ENCODE measurements around the gene SFMBT2. TPM values are rescaled to one million over a fixed set of nuclear protein-coding genes. Genes with fewer than 3 reads are reported as not detected.

SFMBT2 gene
- total RNA-seq, 6 experiments from 2014 or later: 1.4 to 3.4 (median 1.8) TPM

DNA sequence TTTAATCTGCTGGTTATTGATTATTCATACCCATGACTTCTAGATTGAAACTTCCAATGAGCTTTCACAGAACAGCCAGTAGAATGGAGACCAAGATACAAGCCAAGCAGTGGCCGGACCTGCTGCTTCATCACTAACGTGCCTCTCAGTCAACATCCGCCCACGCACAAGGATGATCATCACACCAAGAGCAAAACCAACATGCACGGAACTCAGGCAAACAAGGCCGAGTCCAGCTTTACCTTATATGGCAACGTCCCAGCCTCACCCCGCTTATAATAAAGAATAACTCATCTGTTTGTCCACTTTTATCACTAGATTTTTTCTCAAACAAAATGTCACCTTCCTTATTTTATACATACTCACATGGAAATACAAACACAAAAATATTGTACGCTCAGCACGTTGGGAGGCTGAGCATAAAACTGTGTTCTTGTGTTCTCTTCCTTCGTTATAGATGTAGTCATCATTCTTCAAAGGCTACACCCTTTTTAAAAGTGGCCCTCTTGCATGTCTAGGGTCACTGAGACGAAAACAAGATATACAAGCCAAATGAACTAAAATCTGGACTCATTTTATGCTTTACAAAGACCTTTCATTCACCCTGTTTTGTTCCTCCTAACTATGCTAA lies 122.7 kb downstream of the SFMBT2 start:
- Histone ChIP-seq H3K9me3 (no peaks in the 10 kb centered on the region), H3K4me1 (no peaks in the 10 kb centered on the region), H3K36me3 (no peaks in the 10 kb centered on the region), H3K27ac (no peak overlapping the region), H3K27me3 (no peaks in the 10 kb centered on the region), H3K4me3 (no peak overlapping the region)
- TF ChIP-seq POLR2A (IDR thresholded peaks at IDR 0.05) (no peak), CTCF (IDR thresholded peaks at IDR 0.05) (no peak)
- DNase-seq (no peak), ATAC-seq (no peak)
- 61% methylated on average over 12 of the region's 12 CpGs for WGBS (ENCODE audit: insufficient coverage, low coverage, low lambda C conversion rate, missing lambda C conversion rate)
- intact Hi-C loops (cut with DNase I): no loop called here

DNA sequence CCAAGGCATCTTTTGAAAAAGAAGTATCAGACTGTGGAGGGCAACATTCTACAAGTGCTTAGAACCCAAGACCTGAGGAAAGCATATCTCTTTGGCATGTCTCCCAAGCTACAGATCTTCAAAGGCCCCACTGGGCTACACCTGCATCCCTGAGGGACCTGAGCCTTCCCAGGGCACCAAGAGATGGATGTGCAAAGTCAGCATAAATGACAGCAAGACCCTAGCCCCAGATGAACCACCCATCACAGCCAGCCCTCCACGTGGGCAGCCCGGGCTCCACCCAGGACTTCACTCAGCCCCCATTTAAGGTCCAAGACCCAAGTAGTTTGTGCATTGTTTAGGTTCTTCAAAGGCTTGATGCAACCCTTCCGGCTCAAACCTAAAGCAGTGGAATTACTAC lies 123.5 kb downstream of the SFMBT2 start:
- 69% methylated on average over 3 of the region's 3 CpGs for WGBS (ENCODE audit: insufficient coverage, low coverage, low lambda C conversion rate, missing lambda C conversion rate)
- H3K9me3 ChIP-seq: no peaks in the 10 kb centered on the region
- H3K4me1 ChIP-seq: no peaks in the 10 kb centered on the region
- intact Hi-C loops (cut with DNase I): no loop called here
- H3K36me3 ChIP-seq: no peaks in the 10 kb centered on the region
- DNase-seq: no peak
- no peaks in the 10 kb centered on the region for H3K27me3 ChIP-seq
- ATAC-seq: no peak
- H3K4me3 ChIP-seq: no peak overlapping the region
- TF ChIP-seq POLR2A (IDR thresholded peaks at IDR 0.05) (no peak), CTCF (IDR thresholded peaks at IDR 0.05) (no peak)
- no peak overlapping the region for H3K27ac ChIP-seq

DNA sequence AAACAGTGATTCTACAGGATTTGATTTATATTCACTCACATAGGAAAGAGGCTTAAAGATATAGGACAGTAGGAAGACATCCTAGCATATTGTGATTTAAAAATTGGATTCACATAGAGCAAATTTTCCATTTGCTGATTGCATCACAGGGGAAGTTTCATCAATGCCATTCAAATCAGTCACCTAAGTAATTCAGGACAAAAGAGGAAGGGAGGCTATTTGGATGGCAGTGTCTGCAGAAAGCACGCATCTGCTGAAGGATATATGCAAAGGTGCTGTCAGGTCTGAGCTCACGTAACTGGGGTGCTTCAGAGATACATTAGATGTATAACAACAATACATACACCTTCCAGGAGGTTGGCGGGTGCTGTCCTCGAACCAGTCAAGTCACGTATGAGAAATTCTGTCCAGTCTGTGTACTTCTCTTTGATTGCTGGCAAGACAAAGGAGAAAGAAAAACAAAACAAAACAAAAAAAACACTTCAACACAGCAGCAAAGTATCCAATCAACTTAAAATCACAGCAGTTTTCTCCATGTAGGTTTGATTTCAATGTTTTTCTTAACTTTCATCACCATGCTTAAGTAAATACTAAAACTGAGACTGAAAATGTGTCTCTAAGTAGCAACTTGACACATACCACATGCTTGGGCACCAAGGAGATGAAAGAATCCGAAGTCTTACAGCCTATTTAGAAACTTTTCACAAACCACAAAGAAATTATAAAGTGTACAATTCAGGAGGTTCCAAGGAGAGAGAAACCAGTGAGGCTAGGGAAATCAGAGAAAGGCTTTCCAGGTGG lies 125.1 kb downstream of the SFMBT2 start:
- WGBS (ENCODE audit: insufficient coverage, low coverage, low lambda C conversion rate, missing lambda C conversion rate): 65% methylated on average over 6 of the region's 6 CpGs
- intact Hi-C loops (cut with DNase I): no loop called here
- H3K36me3 ChIP-seq: no peaks in the 10 kb centered on the region
- no peaks in the 10 kb centered on the region for H3K4me1 ChIP-seq
- H3K9me3 ChIP-seq: no peaks in the 10 kb centered on the region
- TF ChIP-seq POLR2A (IDR thresholded peaks at IDR 0.05) (no peak), CTCF (IDR thresholded peaks at IDR 0.05) (no peak)
- H3K27me3 ChIP-seq: no peaks in the 10 kb centered on the region
- DNase-seq: no peak
- ATAC-seq: no peak
- H3K27ac ChIP-seq: no peak overlapping the region
- no peak overlapping the region for H3K4me3 ChIP-seq

GRCh38 chr10:7283246-7283645 lies 127.6 kb downstream of the SFMBT2 start:
- ATAC-seq: no peak
- no peaks in the 10 kb centered on the region for H3K9me3 ChIP-seq
- WGBS (ENCODE audit: insufficient coverage, low coverage, low lambda C conversion rate, missing lambda C conversion rate): 61% methylated on average over 2 of the region's 2 CpGs

More at GRCh38 chr10:7283246-7283645, 127.6 kb downstream of the SFMBT2 start:
- Histone ChIP-seq H3K27me3 (no peaks in the 10 kb centered on the region), H3K36me3 (no peaks in the 10 kb centered on the region), H3K4me3 (no peak overlapping the region), H3K27ac (no peak overlapping the region), H3K4me1 (no peaks in the 10 kb centered on the region)
- no peak for DNase-seq
- intact Hi-C loops (cut with DNase I): no loop called here
- TF ChIP-seq POLR2A (IDR thresholded peaks at IDR 0.05) (no peak), CTCF (IDR thresholded peaks at IDR 0.05) (no peak)

Measured in right lobe of liver (tissue), 6 donors.